Islet precursor cell (in vitro differentiated cells): Measurements from ENCODE around the gene SHROOM1.

Source experiments
- DNase-seq: peaks from one replicate; pipeline ENCODE4 v3.0.0-alpha.2; 2018

SHROOM1 gene

DNA sequence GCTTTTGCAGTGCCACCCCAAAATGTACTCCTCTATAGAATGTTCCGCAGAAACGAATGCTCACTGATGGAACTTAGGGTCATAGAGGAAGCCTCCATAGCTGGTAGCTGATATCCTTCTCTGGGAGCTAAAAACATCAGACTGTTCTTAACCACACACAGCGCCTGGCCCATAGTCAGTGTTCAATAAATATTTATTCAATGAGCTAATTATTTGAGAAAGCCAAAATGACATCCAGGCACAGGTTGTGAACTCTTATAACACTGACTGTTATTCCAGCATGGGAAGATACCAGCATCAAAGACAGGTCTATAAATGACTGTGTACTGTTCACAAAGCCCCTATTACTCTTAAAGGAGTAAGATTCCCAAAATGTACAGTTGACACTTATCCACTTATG is 22.9 kb upstream of the SHROOM1 start:
- no peak for DNase-seq

GRCh38 chr5:132850066-132850465 is 19.6 kb upstream of the SHROOM1 start:
- peak; percentile 23 for DNase-seq

- no peak for DNase-seq
Measured at GRCh38 chr5:132849347-132849746, 18.9 kb upstream of the SHROOM1 start.

- peak; percentile 22 for DNase-seq
Measured at GRCh38 chr5:132848270-132848669, 17.8 kb upstream of the SHROOM1 start.

GRCh38 chr5:132841305-132841704 is 10.9 kb upstream of the SHROOM1 start:
- DNase-seq, result no peak

DNA sequence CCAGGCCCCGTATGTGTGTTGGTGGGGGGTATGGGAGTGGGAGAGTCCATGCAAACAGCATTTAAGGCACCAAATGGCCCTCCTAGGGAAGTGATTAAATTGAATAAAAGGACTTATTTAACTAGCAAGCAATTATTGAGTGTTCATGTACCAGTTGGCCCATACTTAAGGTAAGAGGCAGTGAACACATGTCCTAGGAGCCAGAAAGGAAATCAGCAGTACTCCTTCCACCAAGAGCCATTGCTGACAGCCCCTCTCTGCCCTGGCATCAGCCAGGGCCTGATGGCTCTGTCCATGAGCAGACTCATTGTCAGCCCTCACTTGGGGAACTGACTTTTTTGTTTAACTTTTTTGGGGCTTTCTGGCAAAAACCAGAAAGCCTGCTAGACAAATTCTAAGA is 10.4 kb upstream of the SHROOM1 start:
- DNase-seq, result no peak

DNA sequence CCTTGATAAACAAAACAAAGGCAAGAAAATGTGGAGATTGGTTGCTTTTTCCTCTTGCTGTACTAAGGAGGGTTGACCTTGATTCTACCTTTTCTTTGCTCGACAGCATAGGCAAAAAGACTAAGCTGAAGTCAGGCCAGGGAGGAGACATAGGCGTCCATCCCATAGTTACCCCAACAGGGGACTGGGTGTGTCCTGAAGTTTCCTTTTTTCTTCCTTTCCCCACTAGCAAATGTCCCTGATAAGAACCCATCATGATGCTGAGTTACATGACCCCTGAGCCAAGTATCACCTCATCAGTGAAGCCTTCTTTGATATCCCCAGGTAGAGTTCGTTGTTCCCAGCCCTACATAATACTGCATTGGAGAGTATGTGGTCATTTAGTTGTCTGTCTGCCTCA is 9.9 kb upstream of the SHROOM1 start:
- no peak for DNase-seq

DNA sequence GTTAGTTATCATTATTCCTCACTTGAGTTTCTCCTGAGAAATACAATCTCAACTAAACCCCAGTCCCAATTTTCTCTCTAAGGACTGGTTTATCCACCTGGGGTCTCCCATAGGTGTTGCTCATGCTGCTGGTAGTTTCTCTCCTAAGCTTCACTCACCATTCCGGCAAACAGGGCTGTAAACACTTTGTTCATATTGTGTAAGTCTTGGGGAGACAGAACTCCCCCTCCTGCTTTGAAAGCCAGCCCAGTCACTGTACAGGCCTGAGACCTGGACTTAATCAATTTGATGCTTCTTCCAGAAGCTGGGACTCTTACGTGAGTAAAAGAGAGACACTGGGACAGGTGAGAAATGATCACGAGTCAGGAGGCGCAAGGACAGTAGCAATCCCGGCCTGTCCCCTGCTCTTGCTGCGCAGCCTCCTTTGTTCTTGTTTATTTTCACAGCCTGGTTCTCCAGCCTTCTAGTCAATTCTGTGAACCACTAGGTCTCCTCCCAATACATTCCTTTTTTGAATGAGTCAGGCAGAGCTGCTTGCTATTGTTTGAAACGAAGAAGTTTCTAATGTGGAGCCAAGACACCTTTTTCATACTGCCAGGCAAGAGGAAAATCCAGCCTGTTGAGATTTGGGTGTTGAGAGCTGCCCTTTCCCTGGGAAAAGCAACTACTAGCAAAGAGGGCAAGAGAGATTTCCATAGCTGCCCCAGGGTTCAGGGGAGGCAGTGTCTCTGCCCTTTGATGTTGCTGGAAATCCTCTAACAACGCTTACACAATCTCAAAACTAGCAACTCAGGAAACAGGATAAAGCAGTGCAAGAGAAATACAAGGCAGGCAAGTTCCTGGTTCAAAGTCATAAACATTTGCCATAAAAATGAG is 9.2 kb upstream of the SHROOM1 start:
- no peak for DNase-seq

DNA sequence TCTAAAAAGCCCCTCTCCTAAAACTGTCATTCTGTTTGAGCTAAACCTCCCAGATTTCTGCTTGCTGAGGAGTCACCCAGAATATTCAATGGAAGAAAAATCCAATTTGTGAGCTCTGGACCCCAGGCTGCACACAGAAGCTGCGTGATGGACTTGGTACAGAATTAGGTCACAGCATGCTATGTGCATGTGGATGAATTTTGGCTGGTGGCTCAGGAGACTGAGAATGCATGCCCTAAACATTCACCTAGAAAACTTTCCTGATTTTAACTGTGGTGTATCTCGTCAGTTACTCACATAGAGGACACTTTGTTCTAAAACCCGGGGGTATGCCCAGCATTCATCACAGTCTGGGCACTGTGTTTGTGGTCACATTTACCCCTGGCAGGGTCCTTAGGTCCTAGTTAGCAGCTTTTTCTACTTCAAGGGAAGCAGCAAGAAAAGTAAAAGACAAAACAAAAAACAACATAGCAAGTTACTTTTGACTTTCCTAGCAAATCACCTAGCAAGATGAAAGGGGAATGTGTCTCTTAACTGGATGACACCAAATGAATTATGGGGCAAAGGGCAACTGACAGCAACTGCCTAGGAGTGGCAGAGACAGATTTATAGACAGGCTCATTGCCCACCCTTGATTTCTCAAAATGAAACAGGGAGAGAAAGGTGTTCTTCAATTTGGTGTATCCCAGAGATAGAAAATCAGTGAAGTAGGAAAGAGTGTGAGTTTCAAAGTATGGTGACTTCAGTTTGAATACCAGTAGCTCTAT is 8.3 kb upstream of the SHROOM1 start:
- no peak for DNase-seq

GRCh38 chr5:132837868-132838267 is 7.4 kb upstream of the SHROOM1 start:
- no peak for DNase-seq

GRCh38 chr5:132836852-132837251 is 6.4 kb upstream of the SHROOM1 start:
- DNase-seq, result no peak

- peak; percentile 10 for DNase-seq
Measured at GRCh38 chr5:132834057-132834456, 3.6 kb upstream of the SHROOM1 start.

- no peak for DNase-seq
Measured at GRCh38 chr5:132832612-132833011, 2.2 kb upstream of the SHROOM1 start.

GRCh38 chr5:132831095-132831860 is 831 bp upstream of the SHROOM1 start:
- no peak for DNase-seq

GRCh38 chr5:132829742-132830435 is 558 bp downstream of the SHROOM1 start:
- peak; percentile 85 for DNase-seq

- no peak for DNase-seq
Measured at GRCh38 chr5:132828846-132829494, 1.5 kb downstream of the SHROOM1 start.

- no peak for DNase-seq
Measured at GRCh38 chr5:132827943-132828673, 2.3 kb downstream of the SHROOM1 start.

DNA sequence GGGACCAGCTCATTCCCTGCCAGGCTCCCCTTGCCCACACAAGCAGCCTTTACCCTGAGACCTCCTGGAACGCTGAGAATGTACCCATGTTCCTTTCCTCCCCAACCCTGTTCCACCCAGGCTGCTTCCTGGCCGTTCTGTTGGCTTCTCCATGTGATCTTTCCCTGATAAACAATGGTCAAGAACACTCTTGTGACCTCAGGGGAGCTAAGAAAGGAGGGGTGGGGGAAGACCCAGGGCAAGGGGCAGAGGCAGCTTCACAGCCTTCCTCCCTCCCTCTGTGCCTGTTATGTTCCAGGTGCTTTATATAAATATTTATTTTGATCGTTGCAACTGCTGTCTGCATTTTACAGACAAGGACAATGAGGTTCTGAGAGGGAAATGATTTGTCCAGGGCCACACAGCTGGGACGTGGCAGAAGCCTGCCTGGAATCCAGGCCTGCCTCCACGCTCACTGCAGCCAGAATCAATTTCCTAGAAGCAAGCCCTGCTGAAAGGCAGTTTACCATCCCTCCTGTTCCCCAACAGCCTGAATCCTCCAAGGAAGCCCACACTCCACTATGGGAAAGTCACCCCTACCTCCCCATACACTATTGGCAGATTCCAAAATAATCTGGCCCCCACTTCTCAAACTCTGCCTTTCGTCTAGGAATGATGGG is 3.9 kb downstream of the SHROOM1 start:
- DNase-seq, result no peak

DNA sequence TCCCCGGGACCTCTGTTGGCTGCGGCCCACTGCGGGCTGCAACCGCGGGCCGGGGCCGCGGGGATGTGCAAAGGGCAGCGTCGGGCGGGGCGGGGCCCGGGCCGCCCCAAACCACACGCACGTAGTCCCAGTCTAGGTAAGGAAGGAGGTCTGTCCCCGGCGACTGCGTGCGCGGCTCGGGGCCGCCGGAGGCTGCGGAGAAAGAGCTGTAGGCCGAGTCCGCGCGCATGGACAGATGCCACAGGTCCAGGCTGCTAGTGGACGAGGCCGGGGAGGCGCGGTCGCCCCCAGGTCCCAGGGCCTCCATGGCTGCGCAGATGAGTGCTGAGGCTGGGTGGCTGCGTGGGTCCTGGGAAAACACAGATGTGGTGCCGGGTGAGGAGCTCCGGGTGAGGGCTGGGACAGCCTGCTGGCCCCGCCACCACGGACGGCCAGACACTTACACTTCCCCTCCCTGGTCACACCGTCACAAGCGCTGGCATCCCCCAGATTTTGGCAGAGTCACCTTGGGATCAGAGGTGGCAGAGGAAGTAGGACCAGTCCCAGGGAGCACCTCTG is 4.5 kb downstream of the SHROOM1 start:
- DNase-seq, result no peak

DNA sequence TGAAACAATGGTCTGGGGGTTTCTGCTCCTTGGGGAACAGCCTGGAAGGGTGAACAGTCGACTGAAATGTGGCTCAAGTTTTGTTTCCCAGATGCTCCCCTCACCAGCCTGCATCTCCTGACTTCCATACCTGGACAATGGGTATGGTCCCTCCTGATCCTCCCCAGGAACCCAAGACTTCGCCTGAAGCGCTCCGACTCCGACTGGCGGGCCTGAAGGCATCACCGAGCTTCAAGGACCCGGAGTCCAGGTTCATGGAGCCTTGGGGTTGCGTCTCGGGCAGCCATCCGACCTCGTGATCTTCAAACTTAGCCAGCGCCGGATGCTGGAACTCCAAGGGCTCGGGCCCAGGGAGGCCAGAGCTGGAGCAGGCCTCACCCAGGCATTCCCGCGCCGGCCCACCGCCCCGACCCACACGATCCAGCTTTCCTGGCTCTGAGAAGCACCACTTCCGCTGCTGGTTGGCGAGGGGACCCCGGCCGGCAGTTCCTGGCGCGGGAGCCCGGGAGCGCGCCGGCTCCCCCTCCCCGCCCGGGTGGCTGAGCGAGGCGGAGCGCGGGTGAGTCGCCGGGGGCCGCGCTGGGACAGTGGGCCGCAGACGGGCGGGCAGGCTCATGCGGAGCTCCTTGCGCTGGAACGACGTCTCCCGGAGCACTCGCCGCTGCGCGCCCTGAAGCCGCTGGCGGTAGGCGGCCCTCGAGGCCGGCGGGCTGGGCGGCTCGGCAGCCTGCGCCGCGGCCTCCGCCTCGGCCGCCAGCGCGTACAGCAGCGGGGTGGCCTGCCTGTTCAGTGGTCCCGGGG is 5.2 kb downstream of the SHROOM1 start:
- peak; percentile 68 for DNase-seq
